Glomerular visceral epithelial cell (primary cell): ENCODE results near the gene RRP15.

Source experiments
- DNase-seq: peaks from one replicate; pipeline ENCODE4 v3.0.0-alpha.2; 2016; ENCODE audit errors: extremely low spot score

The RRP15 gene

DNA sequence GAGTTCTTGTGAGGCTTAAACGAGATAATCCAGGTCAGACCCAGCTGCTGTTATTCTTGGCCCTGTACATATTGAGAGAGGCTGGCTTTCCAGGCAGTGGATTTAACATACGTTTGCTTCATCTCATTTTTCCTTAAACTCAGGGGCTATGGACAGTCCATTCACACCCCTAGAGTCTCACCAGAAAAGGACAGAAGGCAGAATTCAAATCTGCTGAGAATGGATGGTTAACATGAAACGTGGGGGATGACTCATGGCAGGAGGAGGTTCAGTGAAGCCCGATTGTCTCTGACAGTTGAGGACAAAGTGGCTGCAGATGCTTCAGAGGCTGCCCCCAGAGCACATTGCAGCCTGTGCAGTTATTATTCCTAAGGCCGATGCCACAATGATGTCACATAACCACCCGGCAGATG lies 99.5 kb downstream of the RRP15 start:
- DNase-seq, result peak; percentile 76
